VCaP (cell line): ENCODE results near the gene ZMIZ1.

ENCODE experiments used
- H3K27ac ChIP-seq: fragments of 450-650 bp; 2 replicates; pipeline ENCODE4 v1.5.1; 2017
- TF ChIP-seq, protein P1 (sequence below): fragments of 450-650 bp; conservative IDR thresholded peaks from 2 replicates; pipeline ENCODE4 v1.5.1; 2017; ENCODE audit warnings: mild to moderate bottlenecking, moderate library complexity

The ZMIZ1 gene

DNA sequence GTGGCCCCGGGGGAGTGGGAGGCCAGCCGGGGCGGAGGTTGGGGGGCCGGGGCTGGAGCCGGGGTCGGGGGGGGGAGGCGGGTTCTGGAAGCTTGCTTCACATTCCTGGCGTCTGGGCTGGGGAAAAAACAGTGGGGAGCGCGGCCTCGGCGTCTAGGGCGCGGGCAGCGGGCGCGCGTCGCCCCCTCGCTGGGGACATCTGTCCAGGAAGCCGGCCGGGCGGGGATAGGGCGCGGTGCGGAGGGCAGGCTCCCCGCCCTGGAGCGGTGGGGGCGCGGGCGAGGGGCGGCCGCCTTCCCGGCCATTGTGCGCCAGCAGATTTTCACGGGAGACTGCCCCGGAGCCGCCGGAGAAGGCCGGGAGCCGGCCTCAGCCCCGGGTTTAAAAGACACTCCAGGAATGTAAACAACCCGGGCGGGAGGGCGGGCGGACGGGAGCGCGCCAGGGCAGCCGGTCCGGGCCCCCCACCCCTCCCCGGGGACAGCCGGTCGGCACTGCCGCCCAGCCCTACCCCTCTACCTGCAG is 1.4 kb downstream of the ZMIZ1 start:
- TF ChIP-seq, protein P1, sequence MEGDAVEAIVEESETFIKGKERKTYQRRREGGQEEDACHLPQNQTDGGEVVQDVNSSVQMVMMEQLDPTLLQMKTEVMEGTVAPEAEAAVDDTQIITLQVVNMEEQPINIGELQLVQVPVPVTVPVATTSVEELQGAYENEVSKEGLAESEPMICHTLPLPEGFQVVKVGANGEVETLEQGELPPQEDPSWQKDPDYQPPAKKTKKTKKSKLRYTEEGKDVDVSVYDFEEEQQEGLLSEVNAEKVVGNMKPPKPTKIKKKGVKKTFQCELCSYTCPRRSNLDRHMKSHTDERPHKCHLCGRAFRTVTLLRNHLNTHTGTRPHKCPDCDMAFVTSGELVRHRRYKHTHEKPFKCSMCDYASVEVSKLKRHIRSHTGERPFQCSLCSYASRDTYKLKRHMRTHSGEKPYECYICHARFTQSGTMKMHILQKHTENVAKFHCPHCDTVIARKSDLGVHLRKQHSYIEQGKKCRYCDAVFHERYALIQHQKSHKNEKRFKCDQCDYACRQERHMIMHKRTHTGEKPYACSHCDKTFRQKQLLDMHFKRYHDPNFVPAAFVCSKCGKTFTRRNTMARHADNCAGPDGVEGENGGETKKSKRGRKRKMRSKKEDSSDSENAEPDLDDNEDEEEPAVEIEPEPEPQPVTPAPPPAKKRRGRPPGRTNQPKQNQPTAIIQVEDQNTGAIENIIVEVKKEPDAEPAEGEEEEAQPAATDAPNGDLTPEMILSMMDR = no peak
- H3K27ac ChIP-seq = peak overlapping the region; percentile 97

DNA sequence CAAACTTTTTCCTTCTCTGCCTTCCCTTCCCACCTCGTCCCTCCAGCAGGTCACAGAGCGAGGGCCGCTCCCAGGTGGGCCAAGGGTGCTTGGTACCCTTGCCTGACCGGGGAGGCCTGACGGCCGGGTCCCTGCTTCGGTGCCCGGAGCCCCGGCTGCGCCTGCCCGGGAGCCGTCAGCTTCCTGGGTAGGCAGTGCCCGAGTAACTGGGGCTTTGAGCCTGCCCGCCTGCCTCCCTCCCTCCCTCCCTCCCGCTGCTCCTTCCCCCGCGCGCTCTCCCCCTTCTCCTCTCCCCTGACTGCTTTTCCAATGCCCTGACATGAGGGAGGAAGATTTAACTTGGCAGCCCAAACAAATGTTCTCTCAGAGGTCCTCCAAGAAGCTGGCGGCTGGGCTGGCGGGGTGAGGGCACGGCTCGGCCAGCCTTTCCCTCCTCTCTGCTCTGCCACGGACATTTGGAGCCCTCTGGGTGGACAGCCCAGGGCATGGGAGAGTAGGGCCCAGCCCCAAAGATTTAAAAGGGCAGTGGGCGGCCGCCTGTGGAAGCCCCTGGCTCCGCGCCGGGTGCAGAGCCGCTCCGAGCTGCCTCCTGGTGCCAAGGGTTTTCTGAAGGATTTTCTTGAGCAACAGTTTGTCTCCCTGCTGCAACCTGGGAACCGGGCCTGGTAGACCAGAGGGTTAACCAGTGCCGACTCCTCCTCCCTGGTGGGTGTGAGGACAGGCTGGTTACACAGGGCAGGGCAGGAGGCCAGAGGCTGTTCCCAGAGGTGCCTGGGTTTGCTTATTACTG is 2.0 kb downstream of the ZMIZ1 start:
- TF ChIP-seq, protein P1 = no peak
- peak overlapping the region; percentile 97 for H3K27ac ChIP-seq

DNA sequence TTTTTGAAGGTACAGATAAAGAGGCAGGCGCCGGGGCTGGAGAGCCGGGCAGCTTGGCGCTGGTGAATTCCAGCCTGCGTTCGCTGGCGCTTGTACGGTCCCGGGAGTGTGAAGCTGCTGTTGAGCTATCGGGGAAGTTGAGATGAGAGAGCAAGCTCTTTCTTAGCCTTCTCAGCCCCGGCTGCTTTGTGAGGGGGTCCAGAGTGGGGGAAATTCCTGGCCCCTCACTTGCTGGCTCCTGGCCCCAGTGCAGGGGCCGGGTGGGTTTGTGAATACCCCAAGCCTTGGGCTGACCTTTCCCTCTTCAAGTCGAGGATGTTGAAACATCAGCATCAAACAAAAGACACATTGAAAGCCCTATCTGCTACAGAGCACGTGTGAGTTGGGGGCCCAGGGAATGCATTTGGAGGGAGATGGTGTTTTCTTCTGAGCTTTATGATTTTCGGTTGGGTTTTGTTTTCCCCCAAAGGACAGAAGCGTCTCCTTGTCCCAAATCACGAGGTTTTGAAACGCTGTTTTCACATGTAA is 2.7 kb downstream of the ZMIZ1 start:
- H3K27ac ChIP-seq = peak overlapping the region; percentile 97
- TF ChIP-seq, protein P1 = no peak

DNA sequence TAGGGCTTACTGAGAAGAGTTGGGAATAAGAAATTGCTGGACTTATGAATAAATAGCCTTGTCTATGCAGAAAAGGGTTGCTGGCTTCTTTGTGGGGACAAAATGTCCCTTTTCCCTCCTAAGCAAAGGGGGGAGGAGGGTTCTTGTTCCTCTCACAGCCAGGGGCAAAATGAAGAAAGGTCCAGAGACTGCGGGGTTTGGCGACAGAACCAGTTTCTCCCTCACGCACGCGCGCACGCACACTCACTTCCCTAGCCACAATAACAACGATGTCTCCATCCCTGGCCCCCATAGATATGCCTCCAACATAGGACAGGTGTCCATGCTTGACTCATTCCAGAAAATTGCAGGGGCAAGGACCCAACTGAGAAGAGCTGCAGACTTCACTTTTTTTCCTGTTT is 3.3 kb downstream of the ZMIZ1 start:
- TF ChIP-seq, protein P1 = no peak
- peak overlapping the region; percentile 97 for H3K27ac ChIP-seq

DNA sequence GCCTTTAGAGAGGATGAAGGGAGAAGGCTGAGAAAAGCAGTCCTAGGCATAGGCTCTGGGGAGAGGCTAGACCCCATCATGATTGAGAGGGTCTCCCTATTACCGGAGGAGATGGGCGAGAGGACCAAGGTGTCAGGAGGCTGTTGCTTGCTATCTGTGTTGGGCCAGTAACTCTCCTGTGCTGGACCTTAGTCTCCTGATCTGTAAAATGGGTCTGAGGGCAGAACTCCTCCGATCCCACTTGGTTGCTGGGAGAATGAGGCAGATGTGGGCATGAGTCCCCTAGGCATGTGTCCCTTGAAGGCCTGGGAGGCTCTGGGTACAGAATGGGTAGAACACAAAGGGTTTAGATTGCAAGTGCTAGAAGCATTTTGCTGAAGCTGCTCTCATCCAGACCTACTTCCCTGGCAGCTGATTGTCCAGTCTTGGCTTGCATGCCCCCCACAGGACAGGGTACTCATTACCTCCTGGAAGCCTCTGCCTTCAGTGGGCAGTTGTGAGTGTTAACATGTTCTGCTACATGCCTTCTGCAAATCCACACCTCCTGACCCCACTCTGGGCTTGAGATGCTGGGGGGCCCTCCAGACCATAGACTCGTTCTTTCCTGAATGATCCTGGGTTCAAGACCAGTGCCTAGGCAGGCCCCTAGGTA is 4.4 kb downstream of the ZMIZ1 start:
- peak overlapping the region; percentile 97 for H3K27ac ChIP-seq
- TF ChIP-seq, protein P1 = no peak

DNA sequence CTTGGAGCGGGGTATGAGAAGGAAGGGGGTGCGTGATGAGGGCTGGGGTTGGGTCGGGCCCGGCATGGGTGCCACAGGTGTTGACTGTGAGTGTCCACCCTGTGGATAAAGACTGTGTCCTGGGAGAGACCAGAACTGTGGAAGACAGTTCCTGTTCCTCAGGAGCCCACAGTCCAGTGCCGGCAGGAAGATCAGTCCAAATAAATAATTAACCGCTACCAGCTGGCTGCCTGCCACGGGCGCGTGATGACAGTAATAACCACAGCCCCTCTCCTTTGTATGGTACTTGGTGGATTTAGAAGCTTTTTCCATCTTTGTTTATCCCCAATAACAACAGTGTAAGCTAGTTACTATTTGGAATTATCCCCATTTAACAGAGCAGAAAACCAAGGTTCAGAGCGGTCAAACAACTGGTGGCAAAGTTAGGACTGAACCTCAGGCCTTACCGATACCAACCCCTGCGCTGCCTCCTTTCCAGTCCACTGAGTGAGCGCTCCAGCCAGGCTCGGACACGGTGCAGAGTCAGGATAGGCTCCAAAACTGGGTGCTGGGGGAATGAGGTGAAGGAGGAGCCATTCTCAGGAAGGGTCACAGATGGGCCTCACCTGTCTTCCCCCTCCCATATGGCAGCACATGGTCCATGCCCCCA is 5.1 kb downstream of the ZMIZ1 start:
- TF ChIP-seq, protein P1 = no peak
- peak overlapping the region; percentile 97 for H3K27ac ChIP-seq

DNA sequence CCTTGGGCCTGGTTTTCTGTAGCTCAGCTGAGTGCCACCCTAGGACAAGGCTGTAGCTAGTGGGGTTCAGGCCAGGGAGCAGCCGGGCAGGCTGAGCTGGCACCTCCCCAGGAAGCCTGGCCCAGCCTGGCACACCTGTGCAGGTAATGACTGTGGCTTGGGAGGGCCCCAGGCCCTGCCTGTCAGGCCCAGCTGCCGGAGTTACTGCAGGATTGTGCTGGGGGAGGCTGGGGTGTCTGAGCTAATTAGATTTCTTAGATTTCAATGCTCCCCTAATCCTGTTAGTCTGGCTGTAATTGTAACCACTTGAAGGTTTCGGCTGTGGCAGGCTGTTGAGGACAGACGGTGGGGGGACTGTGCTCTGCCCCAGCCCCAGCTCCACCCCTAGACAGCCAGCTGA is 6.0 kb downstream of the ZMIZ1 start:
- H3K27ac ChIP-seq = peak overlapping the region; percentile 97
- TF ChIP-seq, protein P1 = no peak
